Mesothelial cell of epicardium (in vitro differentiated cells): ENCODE data around the gene ZCCHC8. TPM values are rescaled to one million over a fixed set of nuclear protein-coding genes. Genes with fewer than 3 reads are reported as not detected.
A peak's percentile ranks its signal among the peaks of the same experiment; 100 is the strongest.

Experiments
- DNase-seq, 2 experiments: peaks; one replicate each; pipeline ENCODE4 v3.0.0; 2021; ENCODE audit warnings: low spot score in 2 of 2; ENCODE audit not compliant: unreplicated experiment in 2 of 2
- H3K27ac Mint-ChIP-seq: 2 replicates; pipeline ENCODE4 v1.8.0; 2021; ENCODE audit warnings: mixed read lengths
- H3K27me3 Mint-ChIP-seq: 2 replicates; pipeline ENCODE4 v1.8.0; 2021; ENCODE audit warnings: low read depth, mixed read lengths
- H3K36me3 Mint-ChIP-seq: 2 replicates; pipeline ENCODE4 v1.8.0; 2021; ENCODE audit warnings: mixed read lengths
- H3K4me1 Mint-ChIP-seq: 2 replicates; pipeline ENCODE4 v1.8.0; 2021; ENCODE audit warnings: mixed read lengths
- H3K4me3 Mint-ChIP-seq: 2 replicates; pipeline ENCODE4 v1.8.0; 2021; ENCODE audit warnings: mild to moderate bottlenecking, moderate library complexity, mixed read lengths
- H3K9me3 Mint-ChIP-seq: 2 replicates; pipeline ENCODE4 v1.8.0; 2021; ENCODE audit warnings: mixed read lengths
- CTCF ChIP-seq: fragments of 200-600 bp; sonication (generic); IDR thresholded peaks from one replicate; pipeline ENCODE4 v1.5.0; 2021; ENCODE audit warnings: antibody characterized with exemption; ENCODE audit not compliant: unreplicated experiment
- total RNA-seq: library from RNA; stranded (reverse); gene quantifications from 3 replicates; pipeline ENCODE4 v1.2.1, GENCODE V29; 2021

ZCCHC8 gene
- total RNA-seq = 27.2 to 28.6 TPM (median 28.4 TPM) in 3 replicates

- H3K27me3 Mint-ChIP-seq = no peaks in the 10 kb centered on the region
- peak within 1 kb of the TSS; percentile 98 for H3K4me3 Mint-ChIP-seq
Observed at GRCh38 chr12:122500685-122501488, at the start of gene ZCCHC8. TSS of gene ZCCHC8 (minus strand) at chr12:122500932. CDS start at chr12:122500840, 92 bp downstream.

DNA sequence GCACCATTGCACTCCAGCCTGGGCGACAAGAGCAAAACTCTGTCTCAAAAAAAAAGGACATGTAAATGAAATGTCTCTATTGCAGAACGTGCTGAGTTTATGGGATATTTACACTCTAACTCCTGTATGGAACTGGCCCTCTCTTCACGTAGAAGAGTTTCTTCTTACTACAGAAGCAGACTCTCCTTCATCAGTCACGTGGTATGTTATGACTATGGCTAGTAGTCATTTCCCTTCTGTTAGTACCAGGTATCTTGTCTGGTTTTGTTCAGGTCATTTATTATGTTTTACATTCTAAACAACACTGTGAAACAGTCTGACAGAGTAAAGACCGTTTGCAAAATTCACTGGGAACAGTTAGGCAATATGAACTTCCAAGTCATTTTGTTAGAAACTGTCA is 46.6 kb upstream of the ZCCHC8 start:
- no peak for TF ChIP-seq CTCF
- Mint-ChIP-seq H3K4me3 (no peak overlapping the region), H3K27me3 (no peaks in the 10 kb centered on the region), H3K27ac (no peak overlapping the region), H3K4me1 (no peaks in the 10 kb centered on the region), H3K9me3 (no peaks in the 10 kb centered on the region), H3K36me3 (peaks cover 15% of the 10 kb centered on the region)
- DNase-seq = no peak

More at GRCh38 chr12:122500685-122501488, at the start of gene ZCCHC8:
- peak; percentile 88 to 94 for DNase-seq
- peaks cover 22% of the 10 kb centered on the region for H3K4me1 Mint-ChIP-seq
- peak within 1 kb of the TSS; percentile 100 for H3K27ac Mint-ChIP-seq
- no peaks in the 10 kb centered on the region for H3K9me3 Mint-ChIP-seq
- H3K36me3 Mint-ChIP-seq = peaks cover 8% of the 10 kb centered on the region
- no peak for TF ChIP-seq CTCF

DNA sequence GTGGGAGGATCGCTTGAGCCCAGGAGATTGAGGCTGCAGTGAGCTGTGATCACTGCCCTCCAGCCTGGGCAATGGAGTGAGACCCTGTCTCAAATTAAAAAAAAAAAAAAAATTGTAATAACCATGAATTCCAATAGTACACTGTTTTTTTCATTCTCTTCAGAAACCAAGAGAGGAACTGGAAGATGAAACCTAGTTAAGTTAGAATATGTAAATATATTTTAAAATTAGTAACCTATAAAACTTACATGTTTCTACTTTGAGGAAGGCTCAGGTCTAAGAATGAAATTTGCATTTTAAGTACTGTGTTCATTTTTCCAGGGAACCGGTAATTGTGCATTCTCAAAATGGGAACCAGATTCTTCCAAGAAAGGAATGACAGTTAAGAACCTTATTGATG is 45.1 kb upstream of the ZCCHC8 start:
- no peak for TF ChIP-seq CTCF
- Mint-ChIP-seq H3K27me3 (no peaks in the 10 kb centered on the region), H3K9me3 (no peaks in the 10 kb centered on the region), H3K4me1 (no peaks in the 10 kb centered on the region), H3K4me3 (no peak overlapping the region), H3K27ac (no peak overlapping the region), H3K36me3 (peaks cover 12% of the 10 kb centered on the region)
- DNase-seq = no peak

DNA sequence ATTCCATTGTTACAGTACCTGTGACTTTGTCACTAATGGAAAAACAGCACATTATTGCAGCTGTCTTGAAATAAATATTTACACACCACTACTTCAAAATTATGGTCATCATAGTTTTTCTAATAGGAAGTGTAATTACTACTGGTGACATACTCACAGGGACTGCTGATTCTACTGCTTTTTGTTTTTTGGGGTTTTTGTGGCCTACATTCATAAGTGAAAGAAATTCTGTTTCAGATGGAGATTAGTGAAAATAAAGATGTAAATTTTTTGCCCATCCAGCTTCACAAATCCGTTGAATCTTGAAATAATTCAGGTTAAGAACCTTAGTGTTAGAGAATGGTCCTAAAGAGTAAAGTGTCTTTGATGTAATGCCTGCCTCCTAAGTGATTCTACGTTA is 43.8 kb upstream of the ZCCHC8 start:
- Mint-ChIP-seq H3K27ac (no peak overlapping the region), H3K4me3 (no peak overlapping the region), H3K9me3 (no peaks in the 10 kb centered on the region), H3K36me3 (peaks cover 6% of the 10 kb centered on the region), H3K4me1 (no peaks in the 10 kb centered on the region), H3K27me3 (no peaks in the 10 kb centered on the region)
- DNase-seq = no peak
- no peak for TF ChIP-seq CTCF

DNA sequence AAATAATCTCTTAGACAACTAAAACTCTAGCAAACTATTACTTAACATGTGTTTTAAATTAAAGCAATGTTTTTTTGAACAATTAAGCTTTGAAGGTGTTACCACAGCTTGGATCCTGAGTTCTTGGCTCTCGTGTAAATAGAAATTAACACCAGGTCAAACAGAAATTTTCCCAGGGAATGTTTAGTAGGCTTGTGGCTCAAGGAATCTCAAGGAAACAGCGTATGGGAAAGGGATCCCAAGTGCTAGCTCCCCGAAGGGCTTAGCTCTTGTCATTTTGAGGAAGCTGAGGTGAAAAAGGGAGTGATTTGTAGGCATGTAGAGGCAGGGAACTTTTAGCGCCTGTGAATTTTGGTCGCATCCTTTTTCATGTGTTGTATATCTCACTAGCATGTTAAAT is 37.8 kb upstream of the ZCCHC8 start:
- TF ChIP-seq CTCF = no peak
- DNase-seq = no peak
- H3K36me3 Mint-ChIP-seq = peaks cover 15% of the 10 kb centered on the region
- no peak overlapping the region for H3K27ac Mint-ChIP-seq
- H3K4me3 Mint-ChIP-seq = no peak overlapping the region
- H3K4me1 Mint-ChIP-seq = no peaks in the 10 kb centered on the region
- no peaks in the 10 kb centered on the region for H3K27me3 Mint-ChIP-seq
- no peaks in the 10 kb centered on the region for H3K9me3 Mint-ChIP-seq
